ENCODE results near the gene B3GNT7.
"Not testable (repeated sequence)": the region's sequence is repeated elsewhere in the genome, so short reads cannot be mapped to it uniquely, and the experiment has no call there.

Gene B3GNT7, protein sequence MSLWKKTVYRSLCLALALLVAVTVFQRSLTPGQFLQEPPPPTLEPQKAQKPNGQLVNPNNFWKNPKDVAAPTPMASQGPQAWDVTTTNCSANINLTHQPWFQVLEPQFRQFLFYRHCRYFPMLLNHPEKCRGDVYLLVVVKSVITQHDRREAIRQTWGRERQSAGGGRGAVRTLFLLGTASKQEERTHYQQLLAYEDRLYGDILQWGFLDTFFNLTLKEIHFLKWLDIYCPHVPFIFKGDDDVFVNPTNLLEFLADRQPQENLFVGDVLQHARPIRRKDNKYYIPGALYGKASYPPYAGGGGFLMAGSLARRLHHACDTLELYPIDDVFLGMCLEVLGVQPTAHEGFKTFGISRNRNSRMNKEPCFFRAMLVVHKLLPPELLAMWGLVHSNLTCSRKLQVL

DNA sequence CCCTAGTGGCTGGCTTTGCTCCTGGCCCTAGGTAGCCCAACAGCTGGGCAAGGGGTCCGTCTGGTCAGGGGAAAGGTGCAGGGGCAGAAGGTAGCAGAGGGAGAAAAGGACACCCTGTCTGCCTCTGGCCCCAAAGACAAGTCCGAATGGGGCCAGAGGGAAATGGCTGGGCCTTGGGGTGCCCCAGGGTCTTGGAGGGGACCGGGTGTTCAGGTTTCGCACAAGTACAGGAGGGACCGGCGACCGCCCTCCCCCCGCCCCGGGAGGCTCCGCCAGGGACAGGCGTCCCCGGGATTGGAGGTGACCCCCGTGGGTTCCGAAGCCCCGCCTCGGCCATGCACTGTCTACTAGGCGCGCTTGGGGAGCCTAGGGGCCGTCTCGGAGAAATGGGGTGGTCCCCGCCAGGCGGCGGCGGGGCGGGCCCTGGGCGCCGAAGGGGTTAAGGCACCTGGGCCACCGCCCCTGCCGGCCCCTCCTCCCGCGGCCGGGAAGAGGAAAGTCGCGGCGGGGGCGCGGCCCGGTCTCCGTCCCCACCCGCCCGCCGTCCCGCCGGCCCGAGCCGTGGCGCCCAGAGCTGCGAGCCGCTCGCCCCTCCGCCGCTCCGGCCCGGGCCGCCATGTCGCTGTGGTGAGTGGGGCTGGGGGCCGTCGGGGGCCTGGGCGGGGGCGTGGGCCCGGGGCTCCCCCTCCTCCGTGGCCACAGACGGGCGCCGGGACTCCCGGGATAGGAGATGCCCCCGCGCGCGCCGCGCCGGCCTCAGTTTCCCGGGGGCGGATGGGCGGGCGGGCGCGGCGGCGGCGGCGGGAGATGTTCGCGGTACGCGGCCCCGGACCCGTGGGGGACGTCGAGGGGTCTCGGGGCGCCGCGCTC, at the start of gene B3GNT7:
B3GNT7 (plus strand) TSS at position 523 of the 870 bp plus-strand sequence; CDS start at position 617, 94 bp downstream.
- no peak for TF ChIP-seq ZFX (IDR thresholded peaks at IDR 0.05; ENCODE audit: borderline replicate concordance)
- TF ChIP-seq, protein P1, sequence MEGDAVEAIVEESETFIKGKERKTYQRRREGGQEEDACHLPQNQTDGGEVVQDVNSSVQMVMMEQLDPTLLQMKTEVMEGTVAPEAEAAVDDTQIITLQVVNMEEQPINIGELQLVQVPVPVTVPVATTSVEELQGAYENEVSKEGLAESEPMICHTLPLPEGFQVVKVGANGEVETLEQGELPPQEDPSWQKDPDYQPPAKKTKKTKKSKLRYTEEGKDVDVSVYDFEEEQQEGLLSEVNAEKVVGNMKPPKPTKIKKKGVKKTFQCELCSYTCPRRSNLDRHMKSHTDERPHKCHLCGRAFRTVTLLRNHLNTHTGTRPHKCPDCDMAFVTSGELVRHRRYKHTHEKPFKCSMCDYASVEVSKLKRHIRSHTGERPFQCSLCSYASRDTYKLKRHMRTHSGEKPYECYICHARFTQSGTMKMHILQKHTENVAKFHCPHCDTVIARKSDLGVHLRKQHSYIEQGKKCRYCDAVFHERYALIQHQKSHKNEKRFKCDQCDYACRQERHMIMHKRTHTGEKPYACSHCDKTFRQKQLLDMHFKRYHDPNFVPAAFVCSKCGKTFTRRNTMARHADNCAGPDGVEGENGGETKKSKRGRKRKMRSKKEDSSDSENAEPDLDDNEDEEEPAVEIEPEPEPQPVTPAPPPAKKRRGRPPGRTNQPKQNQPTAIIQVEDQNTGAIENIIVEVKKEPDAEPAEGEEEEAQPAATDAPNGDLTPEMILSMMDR (IDR thresholded peaks at IDR 0.05) = no peak
- H3K27ac ChIP-seq = no peak within 1 kb of the TSS

DNA sequence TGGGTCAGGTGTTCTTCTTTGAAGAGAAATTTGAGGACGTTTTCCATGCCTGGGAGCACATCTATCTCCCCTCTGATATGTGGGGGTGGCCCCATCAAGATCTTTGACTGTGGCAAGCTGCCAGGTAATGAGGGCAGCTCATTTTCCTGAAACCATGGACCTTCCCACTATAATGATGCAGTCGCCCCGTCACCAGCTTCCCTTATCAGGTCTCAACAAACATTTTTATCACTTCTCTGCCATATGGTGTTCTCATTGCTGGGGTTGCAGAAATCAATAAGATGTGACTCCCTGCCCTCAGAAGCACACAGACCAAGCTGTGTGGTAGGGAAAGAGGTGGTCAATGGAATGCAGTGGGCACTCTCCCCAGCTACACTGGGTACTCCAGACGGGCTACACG, 48.4 kb upstream of the B3GNT7 start:
- no peak for TF ChIP-seq ZFX (IDR thresholded peaks at IDR 0.05; ENCODE audit: borderline replicate concordance)
- TF ChIP-seq, protein P1 (IDR thresholded peaks at IDR 0.05) = no peak
- H3K27ac ChIP-seq = no peak overlapping the region

DNA sequence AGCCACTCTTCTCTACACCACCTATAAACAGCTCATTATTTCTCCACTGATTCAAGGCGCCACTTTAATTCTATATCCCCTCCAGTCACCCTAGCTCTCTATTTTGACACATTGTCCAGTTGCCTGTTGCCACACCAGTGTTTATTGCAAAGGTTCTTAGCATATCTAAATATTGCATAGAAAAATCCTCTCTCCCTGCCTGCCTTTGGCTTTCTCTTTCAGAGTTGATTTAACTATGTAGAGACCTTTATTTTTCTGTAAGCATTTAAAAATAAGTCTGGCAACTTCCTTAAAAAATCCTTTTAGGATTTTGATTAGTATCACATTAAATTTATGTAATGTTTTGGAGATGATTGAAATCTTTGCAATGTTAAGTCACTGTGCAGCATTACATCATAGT, 47.9 kb upstream of the B3GNT7 start:
- no peak overlapping the region for H3K27ac ChIP-seq

DNA sequence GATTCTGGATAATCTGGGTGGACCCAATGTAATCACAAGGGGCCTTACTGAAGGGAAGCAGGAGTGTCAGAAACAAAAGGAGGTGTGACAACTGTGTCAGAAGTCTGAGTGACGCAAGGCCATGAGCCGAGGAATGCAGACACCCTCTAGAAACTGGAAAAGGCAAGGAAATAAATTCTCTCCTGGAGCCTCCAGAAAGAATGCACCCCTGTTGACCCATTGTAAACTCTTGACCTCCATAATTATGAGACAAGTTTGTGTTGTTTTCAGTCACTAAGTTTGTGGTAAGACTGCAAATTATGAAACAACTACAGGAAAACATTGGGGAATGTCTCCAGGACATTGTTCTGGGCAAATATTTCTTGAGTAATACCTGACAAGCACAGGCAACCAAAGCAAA, 47.3 kb upstream of the B3GNT7 start:
- no peak overlapping the region for H3K27ac ChIP-seq
- no peak for TF ChIP-seq ZFX (IDR thresholded peaks at IDR 0.05; ENCODE audit: borderline replicate concordance)
- TF ChIP-seq, protein P1 (IDR thresholded peaks at IDR 0.05) = no peak

More for the DNA sequence above, 47.9 kb upstream of the B3GNT7 start:
- no peak for TF ChIP-seq ZFX (IDR thresholded peaks at IDR 0.05; ENCODE audit: borderline replicate concordance)
- TF ChIP-seq, protein P1 (IDR thresholded peaks at IDR 0.05) = no peak

DNA sequence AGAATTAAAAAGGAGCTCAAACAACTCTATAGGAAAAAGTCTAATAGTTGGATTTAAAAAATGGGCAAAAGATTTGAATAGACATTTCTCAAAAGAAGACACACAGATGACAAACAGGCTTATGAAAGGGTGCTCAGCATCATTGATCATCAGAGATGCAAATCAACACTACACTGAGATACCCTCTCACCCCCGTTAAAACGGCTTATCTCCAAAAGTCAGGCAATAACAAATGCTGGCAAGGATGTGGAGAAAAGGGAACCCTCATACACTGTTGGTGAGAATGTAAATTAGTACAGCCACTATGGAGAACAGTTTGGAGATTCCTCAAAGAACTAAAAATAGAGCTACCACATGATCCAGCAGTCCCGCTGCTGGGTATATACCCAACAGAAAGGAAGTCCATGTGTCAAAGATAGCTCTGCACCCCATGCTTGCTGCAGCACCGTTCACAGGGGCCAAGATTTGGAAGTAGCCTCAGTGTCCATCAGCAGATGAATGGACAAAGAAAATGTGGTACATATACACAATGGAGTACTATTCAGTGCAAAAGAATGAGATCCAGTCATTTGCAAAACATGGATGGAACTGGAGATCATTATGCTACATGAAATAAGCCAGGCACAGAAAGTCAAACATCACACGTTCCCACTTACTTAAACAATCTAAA, 46.7 kb upstream of the B3GNT7 start:
- no peak overlapping the region for H3K27ac ChIP-seq
- no peak for TF ChIP-seq ZFX (IDR thresholded peaks at IDR 0.05; ENCODE audit: borderline replicate concordance)
- TF ChIP-seq, protein P1 (IDR thresholded peaks at IDR 0.05) = no peak

DNA sequence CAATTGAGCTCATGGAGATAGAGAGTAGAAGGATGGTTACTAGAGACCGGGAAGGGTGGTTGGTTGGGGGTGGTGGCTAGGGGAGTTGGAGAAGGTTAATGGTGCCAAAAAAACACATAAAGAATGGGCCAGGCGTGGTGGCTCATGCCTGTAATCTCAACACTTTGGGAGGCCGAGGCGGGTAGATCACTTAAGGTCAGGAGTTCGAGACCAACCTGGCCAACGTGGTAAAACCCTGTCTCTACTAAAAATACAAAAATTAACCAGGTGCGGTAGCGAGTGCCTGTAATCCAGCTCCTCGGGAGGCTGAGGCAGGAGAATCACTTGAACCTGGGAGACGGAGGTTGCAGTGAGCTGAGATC, 46.2 kb upstream of the B3GNT7 start:
- not testable (repeated sequence) for H3K27ac ChIP-seq

DNA sequence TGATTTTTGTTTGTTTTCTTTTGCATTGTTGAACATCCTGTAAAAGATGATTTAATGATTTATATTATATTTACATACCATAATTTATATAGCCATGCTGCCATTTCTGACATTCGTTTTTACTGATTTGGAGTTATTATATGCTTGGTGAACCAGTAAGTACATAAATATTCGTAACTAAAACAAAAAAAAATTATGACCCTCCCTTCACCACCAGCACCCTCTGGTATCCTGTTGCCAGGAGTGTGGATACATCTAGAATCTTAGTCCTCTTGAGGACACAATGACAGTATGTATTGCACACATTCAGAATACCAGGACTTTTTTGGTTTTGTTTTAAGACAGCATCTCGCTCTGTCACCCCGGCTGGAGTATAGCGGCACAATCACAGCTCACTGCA, 43.9 kb upstream of the B3GNT7 start:
- TF ChIP-seq ZFX (IDR thresholded peaks at IDR 0.05; ENCODE audit: borderline replicate concordance) = no peak
- TF ChIP-seq, protein P1 (IDR thresholded peaks at IDR 0.05) = no peak
- no peak overlapping the region for H3K27ac ChIP-seq

Data from 22Rv1 (cell line).